RKO (cell line): ENCODE results near the gene KRTAP12-3.
"Not testable (repeated sequence)": the region's sequence is repeated elsewhere in the genome, so short reads cannot be mapped to it uniquely, and the experiment has no call there.

Experiments
- DNase-seq: peaks from one replicate; pipeline ENCODE4 v3.0.0-alpha.2; 2016; ENCODE audit warnings: low spot score

Gene KRTAP12-3

DNA sequence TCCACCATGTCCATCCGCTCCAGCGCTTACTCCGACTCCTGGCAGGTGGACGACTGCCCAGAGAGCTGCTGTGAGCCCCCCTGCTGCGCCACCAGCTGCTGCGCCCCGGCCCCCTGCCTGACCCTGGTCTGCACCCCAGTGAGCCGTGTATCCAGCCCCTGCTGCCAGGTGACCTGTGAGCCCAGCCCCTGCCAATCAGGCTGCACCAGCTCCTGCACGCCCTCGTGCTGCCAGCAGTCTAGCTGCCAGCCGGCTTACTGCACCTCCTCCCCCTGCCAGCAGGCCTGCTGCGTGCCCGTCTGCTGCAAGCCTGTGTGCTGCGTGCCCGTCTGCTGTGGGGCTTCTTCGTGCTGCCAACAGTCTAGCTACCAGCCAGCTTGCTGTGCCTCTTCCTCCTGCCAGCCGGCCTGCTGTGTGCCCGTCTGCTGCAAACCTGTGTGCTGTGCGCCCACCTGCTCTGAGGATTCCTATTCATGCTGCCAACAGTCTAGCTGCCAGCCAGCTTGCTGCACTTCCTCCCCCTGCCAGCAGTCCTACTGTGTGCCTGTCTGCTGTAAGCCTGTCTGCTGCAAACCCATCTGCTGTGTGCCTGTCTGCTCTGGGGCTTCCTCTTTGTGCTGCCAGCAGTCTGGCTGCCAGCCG is 30.4 kb upstream of the KRTAP12-3 start:
- DNase-seq = not testable (repeated sequence)

DNA sequence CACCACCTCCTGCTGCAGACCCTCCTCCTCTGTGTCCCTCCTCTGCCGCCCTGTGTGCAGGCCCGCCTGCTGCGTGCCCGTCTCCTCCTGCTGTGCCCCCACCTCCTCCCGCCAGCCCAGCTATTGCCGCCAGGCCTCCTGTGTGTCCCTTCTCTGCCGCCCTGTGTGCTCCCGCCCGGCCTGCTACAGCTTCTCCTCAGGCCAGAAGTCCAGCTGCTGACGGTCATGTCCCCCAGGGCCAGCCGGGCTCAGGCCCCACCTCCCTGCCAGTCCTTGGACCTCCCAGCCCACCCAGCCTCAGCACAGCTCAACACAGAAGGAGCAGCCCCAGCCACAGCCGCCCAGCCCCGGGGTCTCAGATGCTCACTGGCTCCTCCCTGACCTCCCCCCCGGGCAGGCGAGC is 29.9 kb upstream of the KRTAP12-3 start:
- not testable (repeated sequence) for DNase-seq

DNA sequence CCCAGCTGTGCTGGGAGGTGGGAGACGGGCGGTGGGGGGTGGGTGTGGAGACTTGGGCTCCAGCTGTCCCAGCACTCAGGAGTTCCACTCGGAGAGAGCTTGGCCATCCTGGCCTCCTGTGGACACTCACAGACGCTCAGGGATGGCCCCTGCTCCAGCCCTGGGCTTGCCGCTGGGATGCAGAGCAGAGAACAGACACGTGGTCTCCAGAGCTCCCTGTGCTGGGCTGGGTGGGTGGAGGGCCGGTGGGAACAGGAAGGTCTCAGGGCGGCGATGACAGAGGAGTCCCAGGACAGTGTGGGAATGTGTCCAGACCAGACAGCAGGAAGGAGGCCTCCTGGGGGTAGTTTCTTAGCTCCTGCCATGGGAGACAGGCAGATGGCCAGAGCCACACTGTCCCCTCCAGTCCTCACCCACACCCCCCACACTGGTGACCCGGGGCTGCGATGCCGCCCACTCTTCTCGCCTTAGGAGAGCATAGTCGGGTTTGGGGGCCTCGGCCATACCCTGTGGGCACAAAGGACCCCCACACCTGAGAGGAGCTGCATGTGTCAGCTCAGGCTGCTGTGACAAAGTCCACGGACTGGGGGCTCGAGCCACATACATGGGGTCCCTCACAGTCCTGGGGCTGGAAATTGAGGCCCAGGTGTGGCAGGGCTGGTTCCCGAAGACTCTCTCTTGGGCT is 28.9 kb upstream of the KRTAP12-3 start:
- DNase-seq = no peak

DNA sequence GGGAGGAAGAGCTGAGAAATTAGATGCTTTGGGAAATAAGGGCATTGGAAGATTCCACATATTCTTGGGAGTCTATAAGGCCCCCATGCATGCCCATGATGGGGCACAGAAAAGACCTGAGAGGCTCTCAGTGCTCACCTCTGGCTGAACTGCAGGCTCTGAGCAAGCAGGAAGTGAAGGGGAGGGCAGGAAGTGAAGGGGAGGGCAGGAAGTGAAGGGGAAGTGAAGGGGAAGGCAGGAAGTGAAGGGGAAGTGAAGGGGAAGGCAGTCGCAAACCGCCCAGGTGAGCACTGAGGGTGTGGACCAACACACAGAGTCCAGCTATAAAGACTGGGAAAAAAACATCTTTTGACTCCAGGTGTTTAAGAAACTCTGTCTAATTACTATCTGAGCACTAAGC is 27.3 kb upstream of the KRTAP12-3 start:
- no peak for DNase-seq

DNA sequence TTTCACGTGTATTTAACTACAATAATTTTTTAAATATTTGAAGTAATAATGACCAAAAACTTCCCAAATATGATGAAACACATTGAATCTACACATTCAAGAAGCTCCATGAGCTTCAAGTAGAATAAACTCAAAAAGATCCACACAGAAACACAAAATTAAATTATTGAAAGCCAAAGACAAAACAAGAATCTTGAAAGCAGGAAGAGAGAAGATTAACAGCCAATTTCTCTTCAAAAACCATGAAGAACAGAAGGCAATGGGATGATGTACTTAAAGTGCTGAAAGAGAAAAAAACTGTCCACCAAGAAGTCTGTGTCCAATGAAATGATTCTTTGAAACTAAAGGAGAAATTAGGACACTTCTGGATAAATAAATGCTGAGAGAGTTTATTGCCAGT is 25.7 kb upstream of the KRTAP12-3 start:
- DNase-seq = no peak

DNA sequence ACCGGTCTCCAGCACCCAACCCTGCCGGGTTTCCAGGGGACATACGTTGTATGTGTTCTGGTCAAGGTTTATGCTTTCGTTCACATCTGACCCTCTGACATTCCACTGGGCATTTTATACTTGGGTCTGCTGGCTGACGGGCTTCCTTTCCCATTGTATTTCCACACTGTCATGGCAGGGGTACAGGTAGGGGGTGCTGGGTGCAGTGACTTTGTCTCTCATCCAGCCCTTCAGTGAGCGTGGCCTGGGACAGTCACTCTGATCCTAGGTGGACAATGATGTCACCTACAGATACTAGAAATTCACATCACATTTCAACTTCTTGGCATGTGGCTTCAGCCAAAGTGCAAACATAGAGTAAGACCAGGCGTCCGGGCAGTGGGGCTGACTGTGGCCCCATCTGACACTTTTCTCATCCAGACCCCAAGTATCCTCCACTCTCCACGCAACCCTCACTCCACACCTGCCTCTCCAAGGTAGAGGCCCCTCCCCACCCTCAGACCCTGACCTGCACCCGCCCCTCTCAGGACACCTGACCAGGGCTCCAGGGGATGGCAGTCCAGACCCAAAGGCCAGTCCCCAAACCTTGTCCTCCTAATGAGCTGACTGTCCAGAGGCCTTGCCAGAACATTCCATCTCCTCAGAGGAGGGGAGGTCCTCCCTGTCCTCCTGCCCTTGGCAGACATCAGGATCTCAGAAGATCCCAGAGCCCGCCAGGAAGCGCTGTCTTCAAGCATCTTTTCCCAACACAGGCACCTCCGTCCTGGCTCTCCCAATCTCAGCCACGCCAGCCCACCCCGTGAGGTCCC is 21.3 kb upstream of the KRTAP12-3 start:
- DNase-seq = no peak

DNA sequence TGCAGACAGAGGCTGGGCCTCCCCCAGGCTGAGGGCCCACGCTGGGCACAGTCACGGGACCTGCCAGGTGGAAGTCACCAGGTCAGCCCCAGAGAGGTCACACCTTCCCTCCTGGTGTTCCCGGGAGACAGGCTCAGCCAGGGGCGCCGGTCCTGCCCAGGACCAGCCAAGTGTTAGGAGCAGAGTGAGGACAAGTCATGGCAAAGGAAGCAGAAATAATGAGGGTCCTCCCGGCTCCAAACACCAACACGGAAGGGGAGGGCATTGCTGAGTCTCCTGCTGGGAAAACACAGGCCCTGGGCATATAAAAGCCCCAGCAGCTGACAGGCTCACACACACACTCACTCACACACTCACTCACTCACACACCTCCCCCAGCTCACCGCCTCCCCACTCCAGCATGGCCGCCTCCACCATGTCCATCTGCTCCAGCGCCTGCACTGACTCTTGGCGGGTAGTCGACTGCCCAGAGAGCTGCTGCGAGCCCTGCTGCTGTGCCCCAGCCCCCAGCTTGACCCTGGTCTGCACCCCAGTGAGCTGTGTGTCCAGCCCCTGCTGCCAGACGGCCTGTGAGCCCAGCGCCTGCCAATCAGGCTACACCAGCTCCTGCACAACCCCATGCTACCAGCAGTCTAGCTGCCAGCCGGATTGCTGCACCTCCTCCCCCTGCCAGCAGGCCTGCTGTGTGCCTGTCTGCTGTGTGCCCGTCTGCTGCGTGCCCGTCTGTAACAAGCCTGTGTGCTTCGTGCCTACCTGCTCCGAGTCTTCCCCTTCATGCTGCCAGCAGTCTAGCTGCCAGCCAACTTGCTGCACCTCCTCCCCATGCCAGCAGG is 20.5 kb upstream of the KRTAP12-3 start, which contains the start of gene KRTAP10-10:
KRTAP10-10 (plus strand) TSS at position 339 of the 833 bp plus-strand sequence; CDS start at position 401, 62 bp downstream.
- no peak for DNase-seq

DNA sequence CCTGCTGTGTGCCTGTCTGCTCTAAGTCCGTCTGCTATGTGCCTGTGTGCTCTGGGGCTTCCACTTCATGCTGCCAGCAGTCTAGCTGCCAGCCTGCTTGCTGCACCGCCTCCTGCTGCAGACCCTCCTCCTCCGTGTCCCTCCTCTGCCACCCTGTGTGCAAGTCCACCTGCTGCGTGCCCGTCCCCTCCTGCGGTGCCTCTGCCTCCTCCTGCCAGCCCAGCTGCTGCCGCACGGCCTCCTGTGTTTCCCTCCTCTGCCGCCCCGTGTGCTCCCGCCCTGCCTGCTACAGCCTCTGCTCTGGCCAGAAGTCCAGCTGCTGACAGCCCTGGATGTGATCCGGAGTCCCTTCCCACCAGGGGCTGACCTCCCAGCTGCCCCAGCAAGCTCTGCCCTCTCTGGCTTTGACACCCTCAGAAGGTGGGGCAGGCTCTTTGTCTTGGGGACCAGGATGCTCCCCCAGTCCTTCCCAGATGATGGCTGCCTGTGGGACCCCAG is 19.8 kb upstream of the KRTAP12-3 start:
- DNase-seq = not testable (repeated sequence)

DNA sequence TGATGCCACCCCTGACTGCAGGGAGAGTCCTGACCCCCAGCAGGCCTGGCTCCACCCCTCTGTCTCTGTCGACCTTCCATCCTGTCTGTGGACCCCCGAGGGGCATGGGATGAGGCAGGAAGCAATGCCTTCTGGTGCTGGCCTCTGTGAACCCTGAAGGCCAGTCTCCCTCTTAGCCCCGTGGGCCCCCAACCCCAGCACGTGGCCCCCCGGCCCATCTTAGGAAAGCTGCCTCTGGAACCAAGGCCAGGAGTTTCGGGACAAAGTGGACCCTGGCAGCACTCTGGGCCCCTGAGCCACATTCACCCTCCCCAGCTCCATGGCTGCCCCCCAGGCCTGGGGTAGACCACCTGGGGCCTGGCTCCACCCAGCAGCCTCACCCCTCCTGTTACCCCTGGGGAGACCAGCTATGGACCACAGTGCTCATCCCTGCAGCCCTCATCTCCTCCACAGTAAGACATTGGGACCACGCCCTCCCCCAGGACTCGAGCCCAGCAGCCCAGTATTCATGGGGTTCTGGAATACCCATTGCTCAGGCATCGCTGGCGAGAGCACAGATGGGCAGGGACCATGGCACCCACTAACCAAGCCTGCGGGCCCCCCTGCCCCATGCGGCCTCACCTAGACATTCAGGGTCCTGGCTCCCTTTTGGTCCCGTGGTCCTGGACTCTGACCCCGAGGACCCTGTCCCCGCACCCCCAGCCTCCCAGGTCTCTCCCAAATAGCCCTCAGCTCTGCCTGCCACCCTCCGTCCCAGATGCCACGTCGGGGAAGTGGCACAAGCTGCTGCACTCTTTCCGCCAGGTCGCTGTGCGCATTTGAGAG is 19.0 kb upstream of the KRTAP12-3 start:
- DNase-seq = not testable (repeated sequence)

DNA sequence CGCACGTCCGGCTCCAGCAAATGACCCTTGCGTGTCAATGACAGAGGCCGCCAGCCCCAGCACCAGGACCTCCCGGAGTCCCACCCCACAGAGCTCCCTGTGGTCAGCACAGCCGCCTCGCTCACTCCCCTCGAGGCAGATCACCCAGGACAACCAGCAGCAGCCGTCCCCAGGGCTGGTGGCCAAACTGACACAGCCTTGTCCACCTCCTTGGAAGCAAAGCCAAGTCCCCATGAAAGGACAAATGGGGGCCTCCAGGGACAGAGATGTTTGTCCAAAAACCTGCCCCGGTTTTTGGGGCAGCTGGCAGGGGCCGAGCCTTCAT is 18.4 kb upstream of the KRTAP12-3 start:
- no peak for DNase-seq

DNA sequence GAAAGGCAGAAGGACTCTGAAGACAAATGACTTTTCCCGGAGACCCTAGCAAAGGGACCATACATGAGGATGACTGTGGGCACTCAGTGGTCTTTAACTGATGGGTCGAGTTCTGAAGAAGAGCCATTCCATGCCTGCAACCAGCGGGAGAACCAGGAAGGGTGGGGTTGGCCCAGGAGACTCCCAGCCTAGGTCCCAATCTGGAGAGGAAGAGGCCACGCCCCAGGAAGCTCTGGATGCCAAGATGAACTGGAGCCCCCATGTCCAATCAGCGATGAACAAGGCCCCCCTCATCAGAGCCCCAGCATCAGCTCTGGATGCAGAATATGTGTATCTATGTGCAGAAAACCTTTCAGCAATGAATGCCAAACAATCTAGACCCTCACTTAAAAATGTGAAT is 17.0 kb upstream of the KRTAP12-3 start:
- no peak for DNase-seq

DNA sequence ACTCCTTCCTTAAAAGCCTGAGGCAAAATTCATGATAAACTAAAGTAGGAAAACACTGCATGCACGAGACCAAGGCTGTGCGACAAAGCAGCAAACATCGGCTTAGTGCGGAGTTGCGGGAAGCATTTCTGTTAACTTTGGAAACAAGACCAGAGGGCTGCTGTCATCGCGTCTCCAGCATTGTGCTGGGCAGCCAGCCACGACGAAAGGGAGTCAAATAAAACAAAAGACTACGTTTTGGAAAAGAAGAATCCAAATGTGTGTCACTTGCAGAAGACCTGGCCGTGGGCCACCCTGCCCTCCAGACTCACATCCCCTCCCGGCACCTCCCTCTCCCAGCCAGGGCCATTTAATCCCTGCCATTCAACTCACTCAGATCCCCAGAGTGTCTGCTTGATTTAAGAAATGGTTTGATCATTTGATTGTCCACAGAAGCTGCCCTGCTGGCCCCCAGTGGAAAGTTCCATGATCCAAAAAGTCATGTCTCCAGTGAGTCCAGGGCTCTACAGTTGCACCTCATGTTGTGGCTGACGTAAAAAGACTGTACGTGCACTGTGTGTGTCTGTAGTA is 13.9 kb upstream of the KRTAP12-3 start:
- no peak for DNase-seq

DNA sequence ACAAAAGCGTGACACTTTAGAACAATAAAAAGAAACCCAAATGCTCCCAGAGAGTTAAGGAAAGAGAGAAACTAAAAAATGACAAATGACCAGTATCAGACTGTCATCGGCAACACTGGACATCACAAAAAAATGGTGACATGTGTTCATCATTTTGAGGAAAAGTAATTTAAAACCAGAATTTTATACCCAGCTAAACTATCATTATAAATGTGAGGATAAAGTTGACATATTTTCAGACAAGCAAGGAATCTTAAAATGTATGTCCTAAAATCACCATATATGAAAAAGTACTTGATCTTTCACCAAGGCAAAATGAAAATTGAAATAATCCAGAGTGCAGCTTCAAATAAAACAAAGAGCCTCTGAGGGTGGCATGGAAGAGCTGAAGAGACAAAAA is 12.9 kb upstream of the KRTAP12-3 start:
- DNase-seq = no peak

DNA sequence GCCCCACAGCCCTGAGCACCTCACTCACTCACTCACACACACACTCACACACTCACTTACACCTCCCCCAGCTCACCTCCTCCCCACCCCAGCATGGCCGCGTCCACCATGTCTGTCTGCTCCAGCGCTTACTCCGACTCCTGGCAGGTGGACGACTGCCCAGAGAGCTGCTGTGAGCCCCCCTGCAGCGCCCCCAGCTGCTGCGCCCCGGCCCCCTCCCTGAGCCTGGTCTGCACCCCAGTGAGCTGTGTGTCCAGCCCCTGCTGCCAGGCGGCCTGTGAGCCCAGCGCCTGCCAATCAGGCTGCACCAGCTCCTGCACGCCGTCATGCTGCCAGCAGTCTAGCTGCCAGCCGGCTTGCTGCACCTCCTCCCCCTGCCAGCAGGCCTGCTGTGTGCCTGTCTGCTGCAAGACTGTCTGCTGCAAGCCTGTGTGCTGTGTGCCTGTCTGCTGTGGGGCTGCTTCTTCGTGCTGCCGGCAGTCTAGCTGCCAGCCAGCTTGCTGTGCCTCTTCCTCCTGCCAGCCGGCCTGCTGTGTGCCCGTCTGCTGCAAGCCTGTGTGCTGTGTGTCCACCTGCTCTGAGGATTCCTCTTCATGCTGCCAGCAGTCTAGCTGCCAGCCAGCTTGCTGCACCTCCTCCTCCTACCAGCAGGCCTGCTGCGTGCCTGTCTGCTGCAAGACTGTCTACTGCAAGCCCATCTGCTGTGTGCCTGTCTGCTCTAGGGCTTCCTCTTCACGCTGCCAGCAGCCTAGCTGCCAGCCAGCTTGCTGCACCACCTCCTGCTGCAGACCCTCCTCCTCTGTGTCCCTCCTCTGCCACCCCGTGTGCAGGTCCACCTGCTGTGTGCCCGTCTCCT is 11.1 kb upstream of the KRTAP12-3 start, which contains the start of gene KRTAP10-11:
KRTAP10-11 (plus strand) TSS at position 49 of the 856 bp plus-strand sequence; CDS start at position 94, 45 bp downstream.
- DNase-seq = not testable (repeated sequence)

DNA sequence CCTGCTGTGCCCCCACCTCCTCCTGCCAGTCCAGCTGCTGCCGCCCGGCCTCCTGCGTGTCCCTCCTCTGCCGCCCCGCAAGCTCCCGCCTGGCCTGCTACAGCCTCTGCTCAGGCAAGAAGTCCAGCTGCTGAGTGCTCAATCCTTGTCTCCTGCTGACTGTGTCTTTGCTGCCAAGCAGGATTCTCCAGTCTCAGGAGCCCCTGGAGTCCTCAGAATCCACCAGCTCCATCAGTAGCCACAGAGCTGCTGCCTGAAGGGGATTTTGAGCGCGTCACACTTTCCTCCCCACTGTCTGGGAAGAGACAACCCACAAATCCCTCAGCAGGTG is 10.5 kb upstream of the KRTAP12-3 start:
- no peak for DNase-seq

DNA sequence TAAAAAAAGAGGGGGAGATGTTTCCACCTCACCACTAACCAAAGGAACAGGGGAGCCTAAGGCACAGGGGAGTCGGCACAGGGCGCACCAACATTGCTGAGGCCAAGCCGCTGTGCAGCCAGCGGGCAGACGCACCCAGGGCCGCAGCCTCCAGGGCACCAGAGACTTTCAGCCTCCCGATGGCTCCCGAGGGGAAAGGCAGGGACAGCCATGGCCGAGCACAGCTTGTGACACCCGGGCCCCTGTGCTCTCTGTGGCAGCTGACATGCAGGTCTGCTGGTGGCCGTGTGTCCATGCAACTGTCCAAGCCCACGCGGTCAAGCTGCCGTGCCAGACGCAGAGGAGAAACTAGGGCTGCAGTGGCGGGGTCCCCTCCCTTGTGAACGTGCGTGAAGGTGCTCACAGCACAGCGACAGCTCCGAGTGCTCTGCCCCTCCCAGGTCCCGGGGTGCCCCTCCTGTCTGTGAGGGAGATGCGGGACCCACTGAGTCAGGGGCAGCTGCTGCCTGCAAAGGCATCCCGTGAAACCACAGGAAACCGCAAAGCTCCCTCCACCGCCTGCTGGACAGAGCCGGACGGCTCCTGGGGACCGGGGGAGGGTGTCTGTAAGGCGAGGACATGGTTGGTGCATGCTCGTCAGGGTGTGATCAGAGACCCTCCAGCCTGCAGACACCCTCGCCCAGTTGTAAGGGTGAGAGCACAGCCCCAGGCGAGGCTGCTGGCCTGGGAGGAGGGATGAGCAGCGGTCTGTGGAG is 9.0 kb upstream of the KRTAP12-3 start:
- no peak for DNase-seq

DNA sequence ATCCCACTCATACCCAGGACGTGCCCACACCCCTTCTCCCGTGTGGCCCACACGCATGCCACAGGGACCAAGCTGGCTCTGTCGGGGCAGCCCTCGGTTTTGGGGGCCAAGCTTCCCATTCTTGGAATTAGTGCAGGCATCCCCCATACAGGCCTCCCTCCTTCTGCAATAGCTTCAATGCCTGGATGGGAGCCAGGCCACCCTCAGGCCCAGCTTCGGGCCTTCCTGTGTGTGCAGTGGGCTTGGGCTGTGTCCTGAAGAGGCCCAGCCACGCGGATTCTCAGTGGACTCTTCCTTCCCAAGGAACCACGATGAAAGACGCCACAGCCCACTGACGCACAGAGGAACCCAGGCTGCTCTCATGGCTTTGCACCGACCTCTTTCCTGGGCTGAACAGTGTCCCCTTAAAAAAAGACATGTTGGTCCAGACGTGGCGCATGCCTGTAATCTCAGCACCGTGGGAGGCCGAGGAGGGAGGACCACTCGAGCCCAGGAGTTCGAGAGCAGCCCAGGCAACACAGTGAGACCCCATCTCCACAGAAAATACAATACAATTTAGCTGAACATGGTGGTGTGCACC is 8.1 kb upstream of the KRTAP12-3 start:
- DNase-seq = no peak

DNA sequence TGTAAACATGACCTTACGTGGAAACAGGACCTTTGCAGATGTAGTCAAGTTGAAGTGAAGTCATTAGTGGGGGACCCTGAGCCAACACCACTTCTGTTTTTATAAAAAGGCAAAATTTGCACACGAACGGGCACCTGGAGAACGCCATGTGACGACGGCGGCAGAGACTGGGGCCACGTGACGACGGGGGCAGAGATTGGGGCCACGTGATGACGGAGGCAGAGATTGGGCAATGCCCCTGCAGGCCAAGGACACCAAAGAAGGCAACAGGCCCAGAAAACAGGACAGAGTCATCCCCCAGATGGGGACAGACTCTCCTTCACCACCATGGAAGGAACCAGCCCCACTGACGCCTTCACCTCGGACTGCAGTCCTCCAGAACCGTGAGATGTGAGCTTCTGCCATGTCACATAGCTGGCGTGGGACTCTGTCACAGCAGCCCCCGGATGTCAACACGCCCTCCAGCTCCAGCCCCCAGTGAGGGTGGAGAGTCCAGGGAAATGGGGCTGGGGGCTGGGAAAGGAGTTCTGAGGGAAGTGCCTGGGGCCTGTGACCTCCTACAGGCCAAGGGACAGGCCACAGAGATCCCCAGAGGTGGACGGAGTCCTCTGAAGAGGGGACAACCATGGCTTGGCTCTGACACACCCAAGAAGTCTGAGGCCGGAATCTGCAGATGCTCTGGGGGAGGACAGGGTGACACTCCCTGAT is 7.3 kb upstream of the KRTAP12-3 start:
- no peak for DNase-seq
